ENCODE results near the gene GARNL3.
A peak's percentile ranks its signal among the peaks of the same experiment; 100 is the strongest.

GARNL3 gene

DNA sequence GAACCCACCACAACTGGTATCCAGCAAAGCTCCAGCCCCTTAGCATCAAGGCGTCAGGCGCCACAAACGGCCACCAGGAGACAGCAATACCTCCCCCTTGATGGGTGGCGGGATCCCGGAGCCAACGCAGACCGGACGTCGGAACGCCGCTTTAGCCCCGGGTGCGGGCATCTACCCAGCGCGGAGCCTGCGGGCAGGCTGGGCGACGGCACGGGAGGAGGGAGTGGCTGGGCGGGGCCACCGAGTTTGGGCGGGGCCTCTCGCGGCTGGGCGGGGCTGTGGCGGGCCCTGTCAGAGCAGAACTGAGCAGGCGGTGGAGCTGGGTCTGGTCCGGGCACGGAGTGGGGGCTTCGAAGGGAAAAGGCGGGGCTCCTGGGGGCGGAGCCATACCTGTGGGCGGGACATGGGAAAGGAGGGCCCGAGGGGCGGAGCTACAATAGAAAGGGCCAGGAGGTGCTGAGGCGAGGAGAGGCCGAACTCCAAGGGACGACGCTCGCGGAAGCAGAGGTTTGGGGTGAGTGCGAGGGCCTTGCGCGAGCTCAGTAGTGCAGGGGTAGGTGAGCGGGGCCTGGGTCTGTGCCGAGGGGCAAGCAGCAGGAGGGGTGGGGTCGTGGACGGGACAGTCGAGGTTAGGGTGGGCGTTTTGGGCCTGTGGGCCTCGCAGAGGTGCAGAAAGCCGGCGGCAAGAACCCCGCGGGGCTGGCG is 40.2 kb upstream of the GARNL3 start:
- peak overlapping the region; percentile 94 for H3K18ac ChIP-seq (ENCODE audit: low read length)
- peak; percentile 98 for DNase-seq
- H3K4me3 ChIP-seq (ENCODE audit: low read length), result peak overlapping the region; percentile 38
- H3K56ac ChIP-seq (ENCODE audit: low read length), result peak overlapping the region; percentile 88
- H2BK120ac ChIP-seq (ENCODE audit: low read depth, low read length), result no peak overlapping the region
- no peaks in the 10 kb centered on the region for H3K79me1 ChIP-seq (ENCODE audit: low read length)
- H4K8ac ChIP-seq (ENCODE audit: low read depth, low read length), result no peak overlapping the region
- H2AK5ac ChIP-seq (ENCODE audit: low read length), result no peak overlapping the region
- peak overlapping the region; percentile 79 for H3K4me2 ChIP-seq (ENCODE audit: low read length)
- no peak overlapping the region for H3K23ac ChIP-seq (ENCODE audit: low read length)
- H3K36me3 ChIP-seq (ENCODE audit: control insufficient read depth, insufficient read depth, low read length), result no peaks in the 10 kb centered on the region
- no CpG with 5 or more reads among the region's 56 CpGs for WGBS (ENCODE audit: extremely low coverage, insufficient coverage, low lambda C conversion rate)
- peaks cover 7% of the 10 kb centered on the region for H3K27me3 ChIP-seq (ENCODE audit: insufficient read depth, low read length, poor library complexity)
- H3K27ac ChIP-seq (ENCODE audit: low read depth, low read length), result peak overlapping the region; percentile 38
- H2BK5ac ChIP-seq (ENCODE audit: low read length), result no peak overlapping the region
- no peaks in the 10 kb centered on the region for H3K79me2 ChIP-seq (ENCODE audit: control insufficient read depth, insufficient read depth, low read length)
- H4K5ac ChIP-seq (ENCODE audit: low read length), result no peak overlapping the region
- H2BK15ac ChIP-seq (replicated peaks; ENCODE audit: low read depth), result no peak overlapping the region
- no peak overlapping the region for H3K4ac ChIP-seq (ENCODE audit: low read depth, low read length)
- peak overlapping the region; percentile 69 for H3K9ac ChIP-seq (ENCODE audit: low read length)
- H3K4me1 ChIP-seq (ENCODE audit: control insufficient read depth, low read depth, low read length), result no peaks in the 10 kb centered on the region

- Histone ChIP-seq H3K27me3 (ENCODE audit: insufficient read depth, low read length, poor library complexity) (peaks cover 7% of the 10 kb centered on the region), H3K56ac (ENCODE audit: low read length) (peak overlapping the region; percentile 88), H4K8ac (ENCODE audit: low read depth, low read length) (no peak overlapping the region), H3K4me3 (ENCODE audit: low read length) (peak overlapping the region; percentile 46), H3K18ac (ENCODE audit: low read length) (no peak overlapping the region), H3K27ac (ENCODE audit: low read depth, low read length) (no peak overlapping the region), H3K79me1 (ENCODE audit: low read length) (no peaks in the 10 kb centered on the region), H2BK120ac (ENCODE audit: low read depth, low read length) (no peak overlapping the region), H4K5ac (ENCODE audit: low read length) (no peak overlapping the region), H3K23ac (ENCODE audit: low read length) (no peak overlapping the region), H3K79me2 (ENCODE audit: control insufficient read depth, insufficient read depth, low read length) (no peaks in the 10 kb centered on the region), H3K9ac (ENCODE audit: low read length) (peak overlapping the region; percentile 54), H2AK5ac (ENCODE audit: low read length) (no peak overlapping the region), H3K36me3 (ENCODE audit: control insufficient read depth, insufficient read depth, low read length) (no peaks in the 10 kb centered on the region), H2BK15ac (replicated peaks; ENCODE audit: low read depth) (no peak overlapping the region), H3K4ac (ENCODE audit: low read depth, low read length) (no peak overlapping the region), H2BK5ac (ENCODE audit: low read length) (no peak overlapping the region), H3K4me1 (ENCODE audit: control insufficient read depth, low read depth, low read length) (no peaks in the 10 kb centered on the region), H3K4me2 (ENCODE audit: low read length) (peak overlapping the region; percentile 77)
- no CpG with 5 or more reads among the region's 106 CpGs for WGBS (ENCODE audit: extremely low coverage, insufficient coverage, low lambda C conversion rate)
- DNase-seq, result peak; percentile 92
These were observed 39.5 kb upstream of the GARNL3 start for GRCh38 chr9:127224883-127225739.

- no CpG with 5 or more reads among the region's 42 CpGs for WGBS (ENCODE audit: extremely low coverage, insufficient coverage, low lambda C conversion rate)
- Histone ChIP-seq H4K8ac (ENCODE audit: low read depth, low read length) (no peak overlapping the region), H3K56ac (ENCODE audit: low read length) (no peak overlapping the region), H3K4me3 (ENCODE audit: low read length) (no peak overlapping the region), H3K4me2 (ENCODE audit: low read length) (no peak overlapping the region), H2AK5ac (ENCODE audit: low read length) (no peak overlapping the region), H2BK120ac (ENCODE audit: low read depth, low read length) (no peak overlapping the region), H4K5ac (ENCODE audit: low read length) (no peak overlapping the region), H2BK15ac (replicated peaks; ENCODE audit: low read depth) (no peak overlapping the region), H3K79me2 (ENCODE audit: control insufficient read depth, insufficient read depth, low read length) (no peaks in the 10 kb centered on the region), H3K9ac (ENCODE audit: low read length) (no peak overlapping the region), H3K79me1 (ENCODE audit: low read length) (no peaks in the 10 kb centered on the region), H2BK5ac (ENCODE audit: low read length) (no peak overlapping the region), H3K27me3 (ENCODE audit: insufficient read depth, low read length, poor library complexity) (peaks cover 7% of the 10 kb centered on the region), H3K4me1 (ENCODE audit: control insufficient read depth, low read depth, low read length) (no peaks in the 10 kb centered on the region), H3K23ac (ENCODE audit: low read length) (no peak overlapping the region), H3K18ac (ENCODE audit: low read length) (no peak overlapping the region), H3K4ac (ENCODE audit: low read depth, low read length) (no peak overlapping the region), H3K36me3 (ENCODE audit: control insufficient read depth, insufficient read depth, low read length) (no peaks in the 10 kb centered on the region), H3K27ac (ENCODE audit: low read depth, low read length) (no peak overlapping the region)
- peak; percentile 16 for DNase-seq
These were observed 38.6 kb upstream of the GARNL3 start for GRCh38 chr9:127225801-127226625.

GRCh38 chr9:127229691-127230417 is 34.7 kb upstream of the GARNL3 start:
- Histone ChIP-seq H2BK15ac (replicated peaks; ENCODE audit: low read depth) (no peak overlapping the region), H3K23ac (ENCODE audit: low read length) (no peak overlapping the region), H2BK120ac (ENCODE audit: low read depth, low read length) (no peak overlapping the region), H2BK5ac (ENCODE audit: low read length) (no peak overlapping the region), H3K4me1 (ENCODE audit: control insufficient read depth, low read depth, low read length) (no peaks in the 10 kb centered on the region), H3K36me3 (ENCODE audit: control insufficient read depth, insufficient read depth, low read length) (no peaks in the 10 kb centered on the region), H3K18ac (ENCODE audit: low read length) (no peak overlapping the region), H2AK5ac (ENCODE audit: low read length) (no peak overlapping the region), H3K56ac (ENCODE audit: low read length) (no peak overlapping the region), H3K4ac (ENCODE audit: low read depth, low read length) (no peak overlapping the region), H4K5ac (ENCODE audit: low read length) (no peak overlapping the region), H3K79me2 (ENCODE audit: control insufficient read depth, insufficient read depth, low read length) (no peaks in the 10 kb centered on the region), H3K4me2 (ENCODE audit: low read length) (no peak overlapping the region), H3K79me1 (ENCODE audit: low read length) (no peaks in the 10 kb centered on the region), H3K27me3 (ENCODE audit: insufficient read depth, low read length, poor library complexity) (peaks cover 7% of the 10 kb centered on the region), H3K27ac (ENCODE audit: low read depth, low read length) (no peak overlapping the region), H3K4me3 (ENCODE audit: low read length) (no peak overlapping the region), H3K9ac (ENCODE audit: low read length) (no peak overlapping the region), H4K8ac (ENCODE audit: low read depth, low read length) (no peak overlapping the region)
- DNase-seq, result no peak
- no CpG with 5 or more reads among the region's 4 CpGs for WGBS (ENCODE audit: extremely low coverage, insufficient coverage, low lambda C conversion rate)

DNA sequence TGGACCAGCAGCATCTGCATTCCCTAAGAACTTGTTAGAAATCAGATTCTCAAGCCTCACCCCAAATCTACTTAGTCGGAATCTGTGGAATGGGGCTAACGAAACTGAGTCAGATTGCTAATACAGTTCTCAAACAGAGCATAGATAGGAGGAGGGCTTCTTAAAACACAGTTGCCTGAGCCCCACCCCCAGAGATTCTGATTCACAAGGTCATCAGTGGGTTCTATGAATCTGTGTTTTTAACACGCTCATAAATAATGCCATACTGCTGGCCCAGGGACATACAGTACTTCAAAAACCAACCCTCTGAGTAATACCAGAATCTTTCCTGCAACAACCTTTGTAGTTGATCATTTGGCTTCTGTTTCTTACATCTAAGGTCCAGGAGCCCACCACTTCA is 32.9 kb upstream of the GARNL3 start:
- no peak overlapping the region for H2AK5ac ChIP-seq (ENCODE audit: low read length)
- peaks cover 2% of the 10 kb centered on the region for H3K27me3 ChIP-seq (ENCODE audit: insufficient read depth, low read length, poor library complexity)
- no peaks in the 10 kb centered on the region for H3K79me2 ChIP-seq (ENCODE audit: control insufficient read depth, insufficient read depth, low read length)
- no peak overlapping the region for H3K9ac ChIP-seq (ENCODE audit: low read length)
- no peak overlapping the region for H2BK120ac ChIP-seq (ENCODE audit: low read depth, low read length)
- no peak overlapping the region for H3K4ac ChIP-seq (ENCODE audit: low read depth, low read length)
- no peak overlapping the region for H3K4me2 ChIP-seq (ENCODE audit: low read length)
- no peak overlapping the region for H3K27ac ChIP-seq (ENCODE audit: low read depth, low read length)
- H2BK15ac ChIP-seq (replicated peaks; ENCODE audit: low read depth), result no peak overlapping the region
- H3K79me1 ChIP-seq (ENCODE audit: low read length), result no peaks in the 10 kb centered on the region
- no peak overlapping the region for H3K18ac ChIP-seq (ENCODE audit: low read length)
- H4K8ac ChIP-seq (ENCODE audit: low read depth, low read length), result no peak overlapping the region
- H3K4me3 ChIP-seq (ENCODE audit: low read length), result no peak overlapping the region
- H4K5ac ChIP-seq (ENCODE audit: low read length), result no peak overlapping the region
- no peak overlapping the region for H2BK5ac ChIP-seq (ENCODE audit: low read length)
- no peaks in the 10 kb centered on the region for H3K4me1 ChIP-seq (ENCODE audit: control insufficient read depth, low read depth, low read length)
- H3K23ac ChIP-seq (ENCODE audit: low read length), result no peak overlapping the region
- H3K36me3 ChIP-seq (ENCODE audit: control insufficient read depth, insufficient read depth, low read length), result no peaks in the 10 kb centered on the region
- no CpG with 5 or more reads among the region's 3 CpGs for WGBS (ENCODE audit: extremely low coverage, insufficient coverage, low lambda C conversion rate)
- DNase-seq, result no peak
- no peak overlapping the region for H3K56ac ChIP-seq (ENCODE audit: low read length)
